ENCODE data around the gene CLEC18B. TPM values are rescaled to one million over a fixed set of nuclear protein-coding genes. Genes with fewer than 3 reads are reported as not detected.
"Not testable (repeated sequence)": the region's sequence is repeated elsewhere in the genome, so short reads cannot be mapped to it uniquely, and the experiment has no call there.

The CLEC18B gene
- total RNA-seq, 1 experiment from 2014 or later: 0.87 TPM

DNA sequence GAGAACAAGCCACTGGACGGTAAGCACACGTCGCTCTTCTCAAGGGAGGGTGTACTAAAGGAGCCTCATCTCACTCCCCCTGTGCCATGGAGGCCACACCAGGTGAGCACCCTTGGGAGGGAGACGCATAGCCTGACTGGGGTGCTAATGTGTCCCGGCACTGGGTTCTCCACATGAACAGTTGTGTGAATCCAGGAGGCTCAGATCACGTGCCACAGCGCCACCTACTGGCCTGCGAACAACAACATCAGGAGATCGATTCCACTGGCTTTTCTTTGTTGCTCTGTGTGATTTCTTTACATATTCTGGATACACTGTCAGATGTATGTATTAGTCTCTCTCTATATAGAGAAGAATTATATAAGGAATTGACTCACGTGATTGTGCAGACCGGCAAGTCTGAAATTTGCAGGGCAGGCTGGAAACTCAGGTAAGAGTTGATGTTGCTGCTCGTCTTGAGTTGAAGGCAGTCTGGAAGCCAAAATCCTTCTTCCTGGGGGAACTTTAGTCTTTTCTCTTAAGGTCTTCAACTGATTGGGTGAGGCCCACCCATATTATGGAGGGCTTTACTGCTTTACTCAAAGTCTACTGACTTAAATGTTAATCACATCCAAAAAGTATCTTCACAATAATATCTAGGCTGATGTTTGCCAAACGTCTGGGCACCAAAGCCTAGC, 8.9 kb upstream of the CLEC18B start:
- H3K27ac ChIP-seq (ENCODE audit: low read length); H3K9ac ChIP-seq (ENCODE audit: low read length); H3K79me2 ChIP-seq (ENCODE audit: low read length); H2AFZ ChIP-seq (ENCODE audit: low read length); POLR2A ChIA-PET (ENCODE audit: unreplicated experiment); H3F3A ChIP-seq (ENCODE audit: low read length, unreplicated experiment); H3K4me2 ChIP-seq (ENCODE audit: low read length); H3K4me3 ChIP-seq (ENCODE audit: low read length); H3K36me3 ChIP-seq (ENCODE audit: low read depth, low read length); BruUV-seq (replicated peaks); H3K4me1 ChIP-seq (ENCODE audit: insufficient read depth, low read length); H3K9me3 ChIP-seq (ENCODE audit: low read length); H3K9me2 ChIP-seq (replicated peaks; ENCODE audit: low read length); H3K27me3 ChIP-seq (ENCODE audit: low read length); CTCF ChIA-PET; intact Hi-C loops (cut with micrococcal nuclease); H4K20me1 ChIP-seq (ENCODE audit: low read length): not testable (repeated sequence)
- peak; percentile 84 for ATAC-seq
- peak; percentile 36 for DNase-seq
- TF ChIP-seq CTCF (conservative IDR thresholded peaks at IDR 0.05; ENCODE audit: low read depth, low read length): peak; percentile 60

- H3K9me3 ChIP-seq (ENCODE audit: low read length); H3K36me3 ChIP-seq (ENCODE audit: low read depth, low read length); H3K4me1 ChIP-seq (ENCODE audit: insufficient read depth, low read length); H4K20me1 ChIP-seq (ENCODE audit: low read length); POLR2A ChIA-PET (ENCODE audit: unreplicated experiment); H3K27me3 ChIP-seq (ENCODE audit: low read length); H3K9me2 ChIP-seq (replicated peaks; ENCODE audit: low read length); H3K9ac ChIP-seq (ENCODE audit: low read length); BruUV-seq (replicated peaks); CTCF ChIA-PET; H3F3A ChIP-seq (ENCODE audit: low read length, unreplicated experiment); H3K4me3 ChIP-seq (ENCODE audit: low read length); H2AFZ ChIP-seq (ENCODE audit: low read length); H3K27ac ChIP-seq (ENCODE audit: low read length); H3K79me2 ChIP-seq (ENCODE audit: low read length); H3K4me2 ChIP-seq (ENCODE audit: low read length); DNase-seq; ATAC-seq; intact Hi-C loops (cut with micrococcal nuclease): not testable (repeated sequence)
Measured at GRCh38 chr16:74428493-74428892, 7.2 kb upstream of the CLEC18B start.

- POLR2A ChIA-PET (ENCODE audit: unreplicated experiment); H3F3A ChIP-seq (ENCODE audit: low read length, unreplicated experiment); H3K9ac ChIP-seq (ENCODE audit: low read length); H3K9me2 ChIP-seq (replicated peaks; ENCODE audit: low read length); ATAC-seq; H4K20me1 ChIP-seq (ENCODE audit: low read length); DNase-seq; CTCF ChIA-PET; H3K36me3 ChIP-seq (ENCODE audit: low read depth, low read length); H3K9me3 ChIP-seq (ENCODE audit: low read length); H3K4me3 ChIP-seq (ENCODE audit: low read length); H3K27ac ChIP-seq (ENCODE audit: low read length); H3K4me1 ChIP-seq (ENCODE audit: insufficient read depth, low read length); H3K79me2 ChIP-seq (ENCODE audit: low read length); H3K4me2 ChIP-seq (ENCODE audit: low read length); H2AFZ ChIP-seq (ENCODE audit: low read length); intact Hi-C loops (cut with micrococcal nuclease); BruUV-seq (replicated peaks); H3K27me3 ChIP-seq (ENCODE audit: low read length): not testable (repeated sequence)
Measured at GRCh38 chr16:74425751-74426150, 4.5 kb upstream of the CLEC18B start.

DNA sequence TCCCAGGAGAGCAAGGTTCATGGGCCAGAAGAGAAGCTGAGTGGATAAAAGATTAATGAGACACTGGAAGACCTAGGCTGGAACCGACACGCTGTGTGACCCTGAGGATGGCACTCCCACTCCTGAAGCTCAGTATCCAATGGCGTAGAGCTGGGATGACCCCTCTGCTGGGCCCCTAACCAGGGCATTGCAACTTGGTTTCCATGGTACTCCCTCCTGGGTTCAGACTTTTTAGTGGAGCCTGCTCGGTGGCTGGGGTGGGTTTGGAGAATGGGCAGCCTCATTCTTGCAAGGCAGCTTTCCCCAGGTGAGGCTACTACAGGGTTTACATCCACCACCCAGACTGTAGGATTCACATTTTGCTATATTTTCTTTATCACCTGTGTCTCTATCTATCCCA, 2.4 kb upstream of the CLEC18B start:
- H3K9ac ChIP-seq (ENCODE audit: low read length); H3K4me3 ChIP-seq (ENCODE audit: low read length); CTCF ChIA-PET; H3K4me2 ChIP-seq (ENCODE audit: low read length); H3K27me3 ChIP-seq (ENCODE audit: low read length); H3K27ac ChIP-seq (ENCODE audit: low read length); H3K9me3 ChIP-seq (ENCODE audit: low read length); H3K79me2 ChIP-seq (ENCODE audit: low read length); ATAC-seq; DNase-seq; intact Hi-C loops (cut with micrococcal nuclease); H3F3A ChIP-seq (ENCODE audit: low read length, unreplicated experiment); POLR2A ChIA-PET (ENCODE audit: unreplicated experiment); H3K9me2 ChIP-seq (replicated peaks; ENCODE audit: low read length); H3K4me1 ChIP-seq (ENCODE audit: insufficient read depth, low read length); H3K36me3 ChIP-seq (ENCODE audit: low read depth, low read length); BruUV-seq (replicated peaks); H4K20me1 ChIP-seq (ENCODE audit: low read length); H2AFZ ChIP-seq (ENCODE audit: low read length): not testable (repeated sequence)

- H3K27ac ChIP-seq (ENCODE audit: low read length); H3K27me3 ChIP-seq (ENCODE audit: low read length); H3K4me2 ChIP-seq (ENCODE audit: low read length); H3F3A ChIP-seq (ENCODE audit: low read length, unreplicated experiment); CTCF ChIA-PET; ATAC-seq; H3K9ac ChIP-seq (ENCODE audit: low read length); H3K36me3 ChIP-seq (ENCODE audit: low read depth, low read length); intact Hi-C loops (cut with micrococcal nuclease); H4K20me1 ChIP-seq (ENCODE audit: low read length); H3K9me2 ChIP-seq (replicated peaks; ENCODE audit: low read length); H3K9me3 ChIP-seq (ENCODE audit: low read length); H3K4me3 ChIP-seq (ENCODE audit: low read length); H3K4me1 ChIP-seq (ENCODE audit: insufficient read depth, low read length); H2AFZ ChIP-seq (ENCODE audit: low read length); BruUV-seq (replicated peaks); H3K79me2 ChIP-seq (ENCODE audit: low read length); POLR2A ChIA-PET (ENCODE audit: unreplicated experiment); DNase-seq: not testable (repeated sequence)
Measured at GRCh38 chr16:74422086-74422485, 808 bp upstream of the CLEC18B start.

- H3K9ac ChIP-seq (ENCODE audit: low read length); DNase-seq; H3K36me3 ChIP-seq (ENCODE audit: low read depth, low read length); CTCF ChIA-PET; H3F3A ChIP-seq (ENCODE audit: low read length, unreplicated experiment); H3K4me3 ChIP-seq (ENCODE audit: low read length); POLR2A ChIA-PET (ENCODE audit: unreplicated experiment); H3K27ac ChIP-seq (ENCODE audit: low read length); H4K20me1 ChIP-seq (ENCODE audit: low read length); H3K9me3 ChIP-seq (ENCODE audit: low read length); H3K4me2 ChIP-seq (ENCODE audit: low read length); H3K79me2 ChIP-seq (ENCODE audit: low read length); BruUV-seq (replicated peaks); H3K9me2 ChIP-seq (replicated peaks; ENCODE audit: low read length); intact Hi-C loops (cut with micrococcal nuclease); H2AFZ ChIP-seq (ENCODE audit: low read length); H3K27me3 ChIP-seq (ENCODE audit: low read length); H3K4me1 ChIP-seq (ENCODE audit: insufficient read depth, low read length); ATAC-seq: not testable (repeated sequence)
Measured at GRCh38 chr16:74421482-74421785, 156 bp upstream of the CLEC18B start.

Data from PC-3 (cell line).